HepG2 (cell line): ENCODE data around the gene OR1F1. TPM values are rescaled to one million over a fixed set of nuclear protein-coding genes. Genes with fewer than 3 reads are reported as not detected.
A peak's percentile ranks its signal among the peaks of the same experiment; 100 is the strongest.

Experiments used
- ATAC-seq: fragments of 200-7000 bp; cut with Tn5 transposase; 3 replicates; pipeline ENCODE4 v1.9.1; 2020; ENCODE audit warnings: mild to moderate bottlenecking, moderate library complexity
- BruUV-seq: library from RNA; stranded (reverse); fragments of 400-500 nt; replicated peaks from 2 replicates; lab custom pipeline; 2021; lab: Mats Ljungman, UMichigan
- CTCF ChIA-PET: fragments of 300-600 bp; formaldehyde crosslinking; extraction: SDS; loops from one replicate; lab custom pipeline; 2021; ENCODE audit warnings: low total read pairs, inconsistent platforms, low intra/inter-chr PET ratio; lab: Yijun Ruan, JAX
- POLR2A ChIA-PET: fragments of 350-600 bp; sonication (Branson Sonifier 250); formaldehyde crosslinking; loops from one replicate; lab custom pipeline; 2020; ENCODE audit warnings: antibody characterized with exemption, inconsistent platforms; lab: Yijun Ruan, JAX
- DNase-seq: peaks from one replicate; pipeline ENCODE4 v3.0.0-alpha.2; 2015; ENCODE audit warnings: low spot score
- FAIRE-seq: peaks from 3 replicates; lab custom pipeline; 2011; peaks lifted over from hg19 to GRCh38; lab: Jason Lieb, UNC
- H2AFZ ChIP-seq: one replicate; pipeline ENCODE4 v1.6.1; 2011; ENCODE audit warnings: low read length, inconsistent platforms
- H3K27ac ChIP-seq: fragments of 300-600 bp; 3 replicates; pipeline ENCODE4 v1.8.0; 2011; ENCODE audit warnings: mixed run types, mild to moderate bottlenecking, mixed read lengths, low read length, inconsistent platforms; ENCODE audit not compliant: insufficient read depth; ENCODE audit errors: extremely low read length
- H3K27me3 ChIP-seq, 2 experiments: fragments of 200-600 bp in 1 of 2; 2 replicates in 1 of 2; 3 replicates in 1 of 2; pipeline versions ENCODE4 v1.6.0 to v1.8.0; 2011; ENCODE audit warnings: low read length in 2 of 2, mild to moderate bottlenecking in 2 of 2, moderate library complexity in 2 of 2, inconsistent platforms in 1 of 2; ENCODE audit not compliant: insufficient read depth in 2 of 2, control insufficient read depth in 1 of 2
- H3K36me3 ChIP-seq, 2 experiments: fragments of 200-600 bp in 1 of 2; replicated peaks in 1 of 2; 2 replicates in 1 of 2; 3 replicates in 1 of 2; pipeline versions ENCODE4 v1.5.1 to v1.8.0; 2011; ENCODE audit warnings: low read length in 2 of 2, inconsistent platforms in 1 of 2; ENCODE audit not compliant: insufficient read depth in 2 of 2, control insufficient read depth in 1 of 2
- H3K4me1 ChIP-seq: 2 replicates; pipeline ENCODE4 v1.5.1; 2012; ENCODE audit warnings: low read length, inconsistent platforms; ENCODE audit not compliant: insufficient read depth
- H3K4me2 ChIP-seq: 2 replicates; pipeline ENCODE4 v1.6.0; 2011; ENCODE audit warnings: low read depth, low read length, inconsistent platforms
- H3K4me3 ChIP-seq, 3 experiments: fragments of 200-600 bp in 1 of 3; sonication (generic), shearing (Covaris generic) in 1 of 3; replicated peaks in 1 of 3; 2 replicates each; pipeline ENCODE4 v1.5.1; 2011 to 2016; ENCODE audit warnings: low read length in 3 of 3, inconsistent platforms in 2 of 3, low read depth in 2 of 3, mild to moderate bottlenecking in 2 of 3, control low read depth in 1 of 3, mixed read lengths in 1 of 3; ENCODE audit not compliant: insufficient read depth in 1 of 3
- H3K79me2 ChIP-seq: one replicate; pipeline ENCODE4 v1.6.1; 2011; ENCODE audit warnings: low read length, inconsistent platforms; ENCODE audit not compliant: insufficient read depth
- H3K9ac ChIP-seq: 2 replicates; pipeline ENCODE4 v1.6.0; 2011; ENCODE audit warnings: mild to moderate bottlenecking, low read depth, low read length, inconsistent platforms; ENCODE audit not compliant: insufficient read depth
- H3K9me3 ChIP-seq: 2 replicates; pipeline ENCODE4 v1.5.1; 2012; ENCODE audit warnings: mild to moderate bottlenecking, low read length
- H4K20me1 ChIP-seq: 2 replicates; pipeline ENCODE4 v1.6.0; 2011; ENCODE audit warnings: inconsistent platforms, mild to moderate bottlenecking, low read length, moderate library complexity; ENCODE audit not compliant: insufficient read depth
- EHMT2 ChIP-seq: fragments of 200-600 bp; sonication (generic); IDR thresholded peaks from 2 replicates; pipeline ENCODE4 v1.7.0; 2017; ENCODE audit warnings: antibody characterized with exemption, low read depth, low read length, borderline replicate concordance
- HNF4G ChIP-seq, 2 experiments: sonication (generic) in 1 of 2; formaldehyde crosslinking in 1 of 2; IDR thresholded peaks; 2 replicates each; pipeline versions ENCODE4 v1.4.0 to v1.6.1; 2011 to 2020; ENCODE audit warnings: borderline replicate concordance in 2 of 2, low read depth in 2 of 2, mild to moderate bottlenecking in 2 of 2, low read length in 1 of 2, missing genetic modification reagents in 1 of 2, moderate library complexity in 1 of 2
- HOXA9 ChIP-seq: sonication (generic); formaldehyde crosslinking; IDR thresholded peaks from 2 replicates; pipeline ENCODE4 v1.8.1; 2022; ENCODE audit warnings: missing genetic modification reagents, mild to moderate bottlenecking, moderate library complexity, borderline replicate concordance
- MTF2 ChIP-seq: sonication (generic); formaldehyde crosslinking; IDR thresholded peaks from 2 replicates; pipeline ENCODE4 v1.5.0; 2020; ENCODE audit warnings: missing genetic modification reagents, borderline replicate concordance
- NR2C2 ChIP-seq: sonication (generic); formaldehyde crosslinking; IDR thresholded peaks from 2 replicates; pipeline ENCODE4 v1.4.0; 2020; ENCODE audit warnings: missing genetic modification reagents, mild to moderate bottlenecking, moderate library complexity, borderline replicate concordance
- TOE1 ChIP-seq: sonication (generic); formaldehyde crosslinking; IDR thresholded peaks from 2 replicates; pipeline ENCODE4 v1.4.0; 2020; ENCODE audit warnings: mild to moderate bottlenecking, missing genetic modification reagents
- ZSCAN25 ChIP-seq: sonication (generic); formaldehyde crosslinking; IDR thresholded peaks from 2 replicates; pipeline ENCODE4 v1.8.0; 2022; ENCODE audit warnings: mild to moderate bottlenecking, missing genetic modification reagents
- WGBS: methylation state at CpG from one replicate; pipeline ENCODE4 v1.1.6; 2017; ENCODE audit warnings: low lambda C conversion rate; 5-methylcytosine and 5-hydroxymethylcytosine counted together
- in situ Hi-C: cut with HindIII; loops from 2 replicates; pipeline ENCODE4 v1.10.0; 2017; ENCODE audit warnings: low pct_unique_long_range_greater_than_20kb; ENCODE audit not compliant: extremely low pct_ligation_motif_present
- intact Hi-C: fragments of 100-400 bp; cut with micrococcal nuclease; formaldehyde crosslinking; loops from one replicate; pipeline ENCODE4 v1.10.0; 2022; ENCODE audit not compliant: unreplicated experiment
- polyA plus RNA-seq, 8 experiments: library from polyadenylated mRNA; depleted of rRNA in 3 of 8; stranded (reverse) in 7 of 8; unstranded in 1 of 8; fragments of >200 nt; fragmentation: Illumina TruSeq in 4 of 8; extraction: Trizol in 4 of 8; gene quantifications; 2 replicates each; pipeline versions ENCODE4 v1.2.1 to v1.2.3, GENCODE V29; 2011 to 2016; ENCODE audit warnings: low read depth in 4 of 8, missing spikeins in 1 of 8, mixed read lengths in 1 of 8; ENCODE audit not compliant: insufficient read depth in 1 of 8
- total RNA-seq, 5 experiments: library from RNA; depleted of rRNA; stranded (reverse); fragments of >200 nt; fragmentation: Illumina TruSeq; extraction: Trizol; gene quantifications; 2 replicates each; pipeline ENCODE4 v1.2.3, GENCODE V29; 2016; ENCODE audit warnings: low read depth in 1 of 5
- TF ChIP-seq, protein P1 (sequence below): sonication (generic); formaldehyde crosslinking; IDR thresholded peaks from 2 replicates; pipeline ENCODE4 v1.4.0; 2020; ENCODE audit warnings: missing genetic modification reagents, mild to moderate bottlenecking, borderline replicate concordance
- TF ChIP-seq, protein P2 (sequence below): sonication (generic); formaldehyde crosslinking; IDR thresholded peaks from 2 replicates; pipeline ENCODE4 v1.5.1; 2020; ENCODE audit warnings: mild to moderate bottlenecking, missing genetic modification reagents, moderate library complexity

OR1F1 gene
- total and polyA plus RNA-seq, 2 of the 13 experiments (the other 11 are each of a cell fraction or from before 2014, with no cell fraction given), result 0.90 TPM; not detected in 1

DNA sequence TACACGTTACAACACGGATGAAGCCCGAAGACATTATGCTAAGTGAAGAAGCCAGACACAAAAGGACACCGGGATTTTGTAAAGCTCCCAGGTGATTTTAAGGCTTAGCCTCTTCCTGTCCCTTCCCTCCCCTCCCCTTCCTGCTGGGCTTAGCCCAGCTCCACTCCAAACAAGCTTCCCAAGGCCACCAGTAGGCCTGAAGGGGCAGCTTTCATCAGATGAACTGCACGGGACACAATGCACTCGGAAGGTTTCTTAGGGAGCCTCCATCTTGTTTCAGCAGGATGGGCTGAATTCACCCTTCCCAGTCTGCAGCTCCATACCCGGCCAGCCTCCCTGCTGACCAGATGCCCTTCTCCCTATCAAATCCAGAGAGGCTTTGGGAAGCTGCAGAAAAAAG is 58.0 kb downstream of the OR1F1 start (continued):
- TF ChIP-seq HNF4G (IDR thresholded peaks at IDR 0.05; ENCODE audit: borderline replicate concordance, low read depth, low read length) (no peak), HNF4G (CRISPR knock-in tag; IDR thresholded peaks at IDR 0.05; ENCODE audit: borderline replicate concordance, low read depth) (no peak), HOXA9 (CRISPR knock-in tag) (no peak), EHMT2 (no peak), NR2C2 (CRISPR knock-in tag) (no peak), MTF2 (CRISPR knock-in tag) (no peak)

DNA sequence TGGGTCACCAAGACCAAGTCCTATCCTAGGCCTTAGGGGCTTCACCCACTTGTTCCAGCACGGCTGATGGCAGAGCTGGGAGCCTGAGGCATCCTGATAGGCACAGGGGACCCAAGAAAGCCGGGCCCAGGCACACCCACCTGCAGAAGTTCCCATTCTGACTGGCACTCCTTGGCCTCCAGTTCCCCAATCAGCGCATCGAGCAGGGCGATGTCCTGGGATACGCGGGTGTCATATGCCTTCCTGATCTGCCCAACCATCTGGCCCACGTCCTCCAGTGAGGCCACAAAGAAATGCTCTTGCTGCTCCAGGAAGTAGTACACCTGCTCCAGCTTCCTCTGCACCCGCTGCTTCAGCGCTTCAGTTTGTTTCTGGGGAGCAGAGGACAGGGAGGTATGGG is 58.9 kb downstream of the OR1F1 start:
- peaks cover 6 to 52% of the 10 kb centered on the region in 2 experiments for H3K27me3 ChIP-seq
- WGBS, result 95% methylated on average over 4 of the region's 10 CpGs
- peaks cover 37% of the 10 kb centered on the region for H3K4me1 ChIP-seq
- in situ Hi-C loops, result no loop called here
- FAIRE-seq (no peak), DNase-seq (no peak), ATAC-seq (no peak; the same call in 2 of the 3 replicates)
- no peak overlapping the region for H2AFZ ChIP-seq
- H3K9me3 ChIP-seq, result no peaks in the 10 kb centered on the region
- H3K4me2 ChIP-seq, result peak overlapping the region; percentile 68
- CTCF ChIA-PET, result no interaction called here
- no peak overlapping the region for H3K9ac ChIP-seq
- H3K27ac ChIP-seq, result no peak overlapping the region
- no TSS peak for BruUV-seq
- no peaks in the 10 kb centered on the region for H4K20me1 ChIP-seq
- no peaks in the 10 kb centered on the region for H3K79me2 ChIP-seq
- intact Hi-C loops, result no loop called here
- TF ChIP-seq TOE1 (no peak), ZSCAN25 (CRISPR knock-in tag) (no peak)
- TF ChIP-seq, protein P1, sequence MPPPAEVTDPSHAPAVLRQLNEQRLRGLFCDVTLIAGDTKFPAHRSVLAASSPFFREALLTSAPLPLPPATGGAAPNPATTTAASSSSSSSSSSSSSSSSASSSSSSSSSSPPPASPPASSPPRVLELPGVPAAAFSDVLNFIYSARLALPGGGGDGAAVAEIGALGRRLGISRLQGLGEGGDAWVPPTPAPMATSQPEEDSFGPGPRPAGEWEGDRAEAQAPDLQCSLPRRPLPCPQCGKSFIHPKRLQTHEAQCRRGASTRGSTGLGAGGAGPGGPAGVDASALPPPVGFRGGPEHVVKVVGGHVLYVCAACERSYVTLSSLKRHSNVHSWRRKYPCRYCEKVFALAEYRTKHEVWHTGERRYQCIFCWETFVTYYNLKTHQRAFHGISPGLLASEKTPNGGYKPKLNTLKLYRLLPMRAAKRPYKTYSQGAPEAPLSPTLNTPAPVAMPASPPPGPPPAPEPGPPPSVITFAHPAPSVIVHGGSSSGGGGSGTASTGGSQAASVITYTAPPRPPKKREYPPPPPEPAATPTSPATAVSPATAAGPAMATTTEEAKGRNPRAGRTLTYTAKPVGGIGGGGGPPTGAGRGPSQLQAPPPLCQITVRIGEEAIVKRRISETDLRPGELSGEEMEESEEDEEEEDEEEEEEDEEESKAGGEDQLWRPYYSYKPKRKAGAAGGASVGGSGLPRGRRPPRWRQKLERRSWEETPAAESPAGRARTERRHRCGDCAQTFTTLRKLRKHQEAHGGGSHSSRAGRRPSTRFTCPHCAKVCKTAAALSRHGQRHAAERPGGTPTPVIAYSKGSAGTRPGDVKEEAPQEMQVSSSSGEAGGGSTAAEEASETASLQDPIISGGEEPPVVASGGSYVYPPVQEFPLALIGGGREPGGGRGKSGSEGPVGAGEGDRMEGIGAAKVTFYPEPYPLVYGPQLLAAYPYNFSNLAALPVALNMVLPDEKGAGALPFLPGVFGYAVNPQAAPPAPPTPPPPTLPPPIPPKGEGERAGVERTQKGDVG, result 0 out of 2 replicates have a peak, but pooled peaks have one; percentile 36
- TF ChIP-seq, protein P2, sequence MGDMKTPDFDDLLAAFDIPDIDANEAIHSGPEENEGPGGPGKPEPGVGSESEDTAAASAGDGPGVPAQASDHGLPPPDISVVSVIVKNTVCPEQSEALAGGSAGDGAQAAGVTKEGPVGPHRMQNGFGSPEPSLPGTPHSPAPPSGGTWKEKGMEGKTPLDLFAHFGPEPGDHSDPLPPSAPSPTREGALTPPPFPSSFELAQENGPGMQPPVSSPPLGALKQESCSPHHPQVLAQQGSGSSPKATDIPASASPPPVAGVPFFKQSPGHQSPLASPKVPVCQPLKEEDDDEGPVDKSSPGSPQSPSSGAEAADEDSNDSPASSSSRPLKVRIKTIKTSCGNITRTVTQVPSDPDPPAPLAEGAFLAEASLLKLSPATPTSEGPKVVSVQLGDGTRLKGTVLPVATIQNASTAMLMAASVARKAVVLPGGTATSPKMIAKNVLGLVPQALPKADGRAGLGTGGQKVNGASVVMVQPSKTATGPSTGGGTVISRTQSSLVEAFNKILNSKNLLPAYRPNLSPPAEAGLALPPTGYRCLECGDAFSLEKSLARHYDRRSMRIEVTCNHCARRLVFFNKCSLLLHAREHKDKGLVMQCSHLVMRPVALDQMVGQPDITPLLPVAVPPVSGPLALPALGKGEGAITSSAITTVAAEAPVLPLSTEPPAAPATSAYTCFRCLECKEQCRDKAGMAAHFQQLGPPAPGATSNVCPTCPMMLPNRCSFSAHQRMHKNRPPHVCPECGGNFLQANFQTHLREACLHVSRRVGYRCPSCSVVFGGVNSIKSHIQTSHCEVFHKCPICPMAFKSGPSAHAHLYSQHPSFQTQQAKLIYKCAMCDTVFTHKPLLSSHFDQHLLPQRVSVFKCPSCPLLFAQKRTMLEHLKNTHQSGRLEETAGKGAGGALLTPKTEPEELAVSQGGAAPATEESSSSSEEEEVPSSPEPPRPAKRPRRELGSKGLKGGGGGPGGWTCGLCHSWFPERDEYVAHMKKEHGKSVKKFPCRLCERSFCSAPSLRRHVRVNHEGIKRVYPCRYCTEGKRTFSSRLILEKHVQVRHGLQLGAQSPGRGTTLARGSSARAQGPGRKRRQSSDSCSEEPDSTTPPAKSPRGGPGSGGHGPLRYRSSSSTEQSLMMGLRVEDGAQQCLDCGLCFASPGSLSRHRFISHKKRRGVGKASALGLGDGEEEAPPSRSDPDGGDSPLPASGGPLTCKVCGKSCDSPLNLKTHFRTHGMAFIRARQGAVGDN, result peak; percentile 30
- no peaks in the 10 kb centered on the region for H3K36me3 ChIP-seq
- POLR2A ChIA-PET, result interaction anchor here (1.4 to 2.5 kb wide), 4 partner anchors 13 to 49 kb away, joined by 5 to 9 read pairs (median 7); no protein-coding TSS in a partner anchor
- H3K4me3 ChIP-seq, result no peak overlapping the region
